Activated naive CD8-positive, alpha-beta T cell (primary cell): ENCODE measurements around the gene DDX5.
"Not testable (repeated sequence)": the region's sequence is repeated elsewhere in the genome, so short reads cannot be mapped to it uniquely, and the experiment has no call there.

Experiments
- H3K27ac Mint-ChIP-seq: one replicate; pipeline ENCODE4 v1.8.0; 2021; ENCODE audit warnings: mixed read lengths
- H3K27me3 Mint-ChIP-seq: one replicate; pipeline ENCODE4 v1.8.0; 2021; ENCODE audit warnings: mixed read lengths
- H3K36me3 Mint-ChIP-seq: one replicate; pipeline ENCODE4 v1.8.0; 2021; ENCODE audit warnings: mixed read lengths
- H3K4me1 Mint-ChIP-seq: one replicate; pipeline ENCODE4 v1.8.0; 2021; ENCODE audit warnings: low read depth, mixed read lengths
- H3K4me3 Mint-ChIP-seq: one replicate; pipeline ENCODE4 v1.8.0; 2021; ENCODE audit warnings: mild to moderate bottlenecking, mixed read lengths
- H3K9me3 Mint-ChIP-seq: one replicate; pipeline ENCODE4 v1.8.0; 2021; ENCODE audit warnings: low read depth, mixed read lengths

The DDX5 gene

DNA sequence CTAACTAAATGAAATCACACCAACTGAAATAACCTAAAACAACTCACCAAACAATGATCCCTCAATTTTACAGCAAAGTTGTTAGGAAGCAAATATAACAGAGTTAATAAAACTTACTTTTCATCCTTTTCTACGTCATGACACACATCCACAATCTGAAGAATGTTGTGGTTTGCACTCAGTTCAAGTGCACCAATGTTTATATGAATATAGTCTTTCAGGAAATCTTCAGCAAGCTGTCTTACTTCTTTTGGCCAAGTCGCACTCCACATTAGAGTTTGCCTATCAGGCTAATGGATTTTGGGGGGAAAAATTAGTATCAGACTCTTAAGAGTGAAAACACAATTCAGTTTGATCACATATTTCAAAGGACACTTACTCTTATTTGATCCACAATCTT lies 3.3 kb downstream of the DDX5 start:
- Mint-ChIP-seq H3K36me3 (peaks cover 37% of the 10 kb centered on the region), H3K4me1 (peaks cover 72% of the 10 kb centered on the region), H3K27me3 (no peaks in the 10 kb centered on the region), H3K27ac (peak overlapping the region; percentile 92), H3K9me3 (no peaks in the 10 kb centered on the region), H3K4me3 (peak overlapping the region; percentile 100)

DNA sequence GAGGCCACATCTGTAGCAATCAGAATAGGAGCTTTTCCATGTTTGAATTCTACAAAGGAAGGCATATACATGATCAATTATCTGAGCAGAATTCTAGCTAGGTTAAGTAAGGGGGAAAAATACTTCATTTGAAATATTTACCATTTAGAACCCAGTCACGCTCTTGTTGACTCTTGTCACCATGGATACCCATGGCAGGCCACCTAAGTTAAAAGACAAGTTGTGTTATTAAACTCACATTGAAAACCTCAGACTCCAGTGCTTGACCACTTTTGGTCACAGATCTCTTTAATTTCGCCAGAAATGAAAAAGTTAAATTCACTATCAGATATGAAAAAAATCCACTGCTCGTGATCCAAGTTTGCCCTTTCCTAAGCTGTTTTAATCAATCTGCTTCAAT lies 4.1 kb downstream of the DDX5 start:
- peak overlapping the region; percentile 100 for H3K4me3 Mint-ChIP-seq
- peaks cover 74% of the 10 kb centered on the region for H3K4me1 Mint-ChIP-seq
- peaks cover 36% of the 10 kb centered on the region for H3K36me3 Mint-ChIP-seq
- peak overlapping the region; percentile 92 for H3K27ac Mint-ChIP-seq
- H3K9me3 Mint-ChIP-seq = no peaks in the 10 kb centered on the region
- no peaks in the 10 kb centered on the region for H3K27me3 Mint-ChIP-seq

DNA sequence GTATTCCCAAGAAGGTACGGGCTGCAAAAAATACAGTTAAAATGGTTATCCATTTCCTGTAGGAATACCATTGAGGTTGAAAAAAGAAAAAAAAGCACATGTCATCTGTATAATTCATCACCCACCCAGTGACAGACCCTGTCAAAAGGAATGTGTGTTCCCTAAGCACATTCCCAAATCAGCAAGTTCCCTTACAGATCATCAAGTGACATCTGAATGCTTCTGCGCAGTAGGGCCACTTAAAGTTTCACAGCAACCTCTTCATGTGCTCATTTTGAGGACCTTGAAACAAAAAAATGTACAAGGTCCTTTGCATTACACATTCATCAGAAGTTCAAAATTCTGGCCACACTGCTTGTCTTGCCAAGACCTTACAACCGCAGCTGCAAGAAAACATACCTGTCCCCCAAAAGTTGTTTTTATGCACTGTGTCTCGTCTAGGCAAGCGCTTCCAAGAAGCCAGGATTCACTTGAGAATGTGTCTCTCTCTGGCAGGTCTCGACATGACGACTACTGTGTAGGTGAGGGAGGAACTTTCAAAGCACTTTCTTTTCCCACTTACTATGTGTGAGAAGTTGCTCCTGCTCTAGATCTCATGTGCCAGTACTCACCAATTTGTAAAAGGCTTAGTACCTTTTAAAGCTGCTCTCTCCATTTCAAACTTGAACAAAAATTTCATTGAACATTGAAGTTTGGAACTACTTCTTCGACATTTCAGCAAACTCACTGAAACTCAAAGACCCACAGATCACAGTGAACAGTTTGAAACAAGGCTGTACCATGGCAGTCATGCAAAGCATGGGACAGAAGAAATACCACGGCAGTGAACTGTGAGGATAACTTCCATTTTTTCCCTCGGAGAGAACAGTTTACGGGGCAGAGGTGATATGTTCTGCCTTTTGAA lies 5.0 kb downstream of the DDX5 start:
- Mint-ChIP-seq H3K36me3 (peaks cover 36% of the 10 kb centered on the region), H3K27ac (peak overlapping the region; percentile 92), H3K4me1 (peaks cover 77% of the 10 kb centered on the region), H3K9me3 (no peaks in the 10 kb centered on the region), H3K27me3 (no peaks in the 10 kb centered on the region), H3K4me3 (peak overlapping the region; percentile 100)

DNA sequence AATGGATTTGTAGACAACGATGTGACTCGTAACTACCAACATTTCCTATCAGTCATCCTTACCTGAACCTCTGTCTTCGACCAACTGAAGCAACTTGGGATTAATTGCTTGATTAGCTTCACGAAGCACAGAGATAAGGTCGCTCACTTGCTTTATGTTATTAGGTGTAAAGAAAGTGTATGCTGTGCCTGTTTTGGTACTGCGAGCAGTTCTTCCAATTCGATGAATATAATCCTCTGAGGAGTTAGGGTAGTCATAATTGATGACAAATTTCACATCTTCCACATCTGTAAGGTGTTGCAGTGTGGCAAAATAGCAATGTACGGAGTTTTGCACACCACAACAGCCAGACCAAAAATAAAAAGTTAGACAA lies 5.6 kb downstream of the DDX5 start:
- Mint-ChIP-seq H3K4me3 (peak overlapping the region; percentile 66), H3K36me3 (peaks cover 34% of the 10 kb centered on the region), H3K9me3 (no peaks in the 10 kb centered on the region), H3K27me3 (no peaks in the 10 kb centered on the region), H3K27ac (peak overlapping the region; percentile 92), H3K4me1 (peaks cover 79% of the 10 kb centered on the region)

DNA sequence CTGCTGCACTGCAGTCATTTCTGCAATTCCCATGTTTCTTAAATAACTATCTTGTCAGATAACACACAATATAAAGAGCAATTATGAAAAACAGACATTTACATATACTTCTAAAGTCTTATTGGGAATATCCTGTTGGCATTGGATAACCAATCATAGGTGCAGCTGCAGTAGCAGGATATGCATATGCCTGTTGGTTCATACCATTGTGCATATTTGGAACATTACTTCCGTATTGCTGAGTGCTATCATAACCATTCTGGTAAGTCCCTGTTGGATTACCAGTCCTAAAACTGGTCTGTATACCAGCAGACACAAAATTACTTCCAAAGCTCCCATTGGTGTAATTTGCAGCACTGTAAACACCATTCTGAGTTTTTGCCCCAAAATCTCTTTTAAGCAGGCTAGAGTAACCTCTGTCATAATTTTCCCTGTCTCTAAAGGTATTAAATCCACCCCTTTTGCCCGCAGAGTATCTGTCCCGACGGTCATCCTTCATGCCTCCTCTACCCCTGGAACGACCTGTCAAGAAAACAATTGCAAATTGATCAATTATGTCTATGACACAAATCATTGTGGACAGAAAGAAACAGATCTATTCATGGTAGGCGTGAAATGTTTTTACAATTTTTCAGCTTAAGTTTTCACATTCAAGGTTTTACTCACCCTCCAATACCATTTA lies 6.1 kb downstream of the DDX5 start:
- peaks cover 83% of the 10 kb centered on the region for H3K4me1 Mint-ChIP-seq
- H3K27ac Mint-ChIP-seq = peak overlapping the region; percentile 92
- peak overlapping the region; percentile 66 for H3K4me3 Mint-ChIP-seq
- H3K9me3 Mint-ChIP-seq = no peaks in the 10 kb centered on the region
- H3K27me3 Mint-ChIP-seq = no peaks in the 10 kb centered on the region
- peaks cover 32% of the 10 kb centered on the region for H3K36me3 Mint-ChIP-seq

DNA sequence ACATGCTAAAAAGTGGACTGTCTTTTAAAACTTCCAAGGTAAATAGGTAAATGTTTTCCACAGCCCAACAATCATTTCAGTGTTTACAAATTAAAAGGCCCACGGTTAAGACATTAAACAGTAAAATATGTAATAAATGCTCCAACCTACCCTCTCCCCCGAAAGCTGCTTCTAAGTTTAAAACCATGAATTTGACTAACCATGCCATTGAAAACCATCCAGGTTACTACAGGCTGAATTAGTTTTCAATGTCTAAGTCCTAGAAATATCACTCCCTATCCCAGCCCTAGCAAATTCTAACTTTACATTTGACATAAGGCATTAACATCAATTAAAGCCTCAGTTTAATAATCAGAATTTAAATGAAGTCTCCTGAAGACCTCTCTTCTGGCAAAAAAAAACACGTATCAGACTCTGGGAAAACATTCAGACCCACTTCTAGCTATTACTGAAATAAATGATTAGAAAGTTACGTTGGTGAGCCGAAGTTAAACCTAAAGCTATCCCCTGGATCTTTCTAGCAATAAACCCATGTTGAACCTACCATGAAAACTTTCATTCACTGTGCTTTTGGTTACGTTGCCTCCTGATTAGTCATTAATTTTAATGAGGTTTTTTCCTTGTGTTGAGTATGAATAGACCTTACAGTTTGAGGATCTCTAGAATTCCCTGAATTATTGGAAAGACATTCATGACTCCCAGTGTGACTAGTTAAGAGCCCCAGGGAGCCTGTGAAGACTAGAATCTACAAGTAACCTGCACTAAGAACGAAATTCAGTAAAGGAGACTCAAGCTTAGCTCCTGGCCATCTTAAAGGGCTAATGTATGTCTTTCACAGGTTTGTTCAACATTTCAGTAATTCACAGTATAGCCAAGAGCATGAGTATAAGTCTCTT lies 7.5 kb downstream of the DDX5 start:
- H3K27me3 Mint-ChIP-seq = no peaks in the 10 kb centered on the region

DNA sequence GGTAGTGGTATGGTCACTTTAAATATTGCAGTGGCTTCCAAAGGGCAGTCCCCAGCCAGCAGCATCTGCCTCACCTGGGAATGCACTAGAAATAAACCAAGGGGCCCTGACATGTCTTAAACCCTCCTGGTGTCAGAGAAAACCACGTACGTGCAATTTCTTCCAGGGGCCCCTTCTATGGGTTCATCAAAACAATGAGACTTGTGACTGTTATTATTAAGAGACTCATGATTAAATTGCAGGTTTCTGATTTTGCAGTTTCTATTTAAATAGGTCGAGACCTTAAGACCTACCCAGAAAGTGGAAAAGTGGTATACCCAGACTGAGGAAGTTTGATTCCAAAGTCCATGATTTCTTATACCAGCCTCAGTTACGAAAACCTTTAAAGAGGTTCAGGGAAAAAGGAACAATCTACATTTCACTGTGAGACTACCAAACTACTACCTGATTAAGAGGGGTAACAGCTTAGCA lies 8.5 kb downstream of the DDX5 start:
- H3K4me1 Mint-ChIP-seq = peaks cover 80% of the 10 kb centered on the region
- peaks cover 24% of the 10 kb centered on the region for H3K36me3 Mint-ChIP-seq
- no peaks in the 10 kb centered on the region for H3K27me3 Mint-ChIP-seq
- H3K27ac Mint-ChIP-seq = peak overlapping the region; percentile 98
- peak overlapping the region; percentile 99 for H3K4me3 Mint-ChIP-seq
- no peaks in the 10 kb centered on the region for H3K9me3 Mint-ChIP-seq

More for the DNA sequence above, 7.5 kb downstream of the DDX5 start:
- Mint-ChIP-seq H3K4me3 (peak overlapping the region; percentile 99), H3K27ac (peak overlapping the region; percentile 98), H3K9me3 (no peaks in the 10 kb centered on the region), H3K36me3 (peaks cover 27% of the 10 kb centered on the region), H3K4me1 (peaks cover 84% of the 10 kb centered on the region)

DNA sequence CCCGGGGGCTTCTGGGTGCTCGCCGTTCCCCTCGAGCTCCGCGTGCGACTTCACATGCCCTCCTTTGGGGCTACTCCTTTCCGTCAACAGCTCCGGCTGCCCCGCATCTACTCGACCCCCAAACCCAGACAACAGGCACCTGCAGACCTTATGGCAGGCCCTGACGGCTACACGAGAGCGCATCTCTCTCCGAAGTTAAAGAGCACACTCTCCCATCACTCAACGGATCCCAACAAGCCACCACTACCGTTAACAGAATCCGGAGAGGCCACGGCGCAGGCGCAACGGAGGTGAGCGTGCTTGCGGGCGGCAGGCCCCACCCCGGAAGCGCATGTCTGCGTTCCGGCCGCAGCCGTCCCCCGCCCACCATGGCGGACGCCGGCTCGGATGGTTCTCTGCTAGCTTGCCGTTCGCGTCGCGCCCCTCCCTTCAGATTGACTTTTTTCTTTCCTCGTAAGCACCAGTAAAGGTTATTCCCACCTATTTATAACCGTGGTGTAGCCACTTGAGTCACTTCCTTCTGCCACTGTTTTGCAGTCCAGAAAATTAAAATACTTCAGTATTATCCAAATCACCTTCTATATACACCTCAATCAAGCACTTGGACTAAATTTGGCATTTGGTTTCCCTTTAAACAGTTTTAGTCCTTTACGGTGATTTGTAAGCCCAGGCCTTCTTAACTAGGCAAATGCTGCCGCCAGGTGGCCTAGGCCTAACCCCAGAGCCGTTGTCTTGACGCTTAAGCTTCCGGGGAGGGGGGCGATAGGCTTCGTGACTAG lies 9.1 kb downstream of the DDX5 start, which contains the start of gene POLG2:
Gene POLG2 (minus strand): TSS at position 269 of the 779 bp plus-strand sequence. CDS start 86 bp downstream, at position 183.
- Mint-ChIP-seq H3K9me3 (no peaks in the 10 kb centered on the region), H3K36me3 (peaks cover 22% of the 10 kb centered on the region), H3K4me1 (peaks cover 78% of the 10 kb centered on the region), H3K27ac (peak within 1 kb of the TSS; percentile 98), H3K27me3 (no peaks in the 10 kb centered on the region), H3K4me3 (peak within 1 kb of the TSS; percentile 99)

DNA sequence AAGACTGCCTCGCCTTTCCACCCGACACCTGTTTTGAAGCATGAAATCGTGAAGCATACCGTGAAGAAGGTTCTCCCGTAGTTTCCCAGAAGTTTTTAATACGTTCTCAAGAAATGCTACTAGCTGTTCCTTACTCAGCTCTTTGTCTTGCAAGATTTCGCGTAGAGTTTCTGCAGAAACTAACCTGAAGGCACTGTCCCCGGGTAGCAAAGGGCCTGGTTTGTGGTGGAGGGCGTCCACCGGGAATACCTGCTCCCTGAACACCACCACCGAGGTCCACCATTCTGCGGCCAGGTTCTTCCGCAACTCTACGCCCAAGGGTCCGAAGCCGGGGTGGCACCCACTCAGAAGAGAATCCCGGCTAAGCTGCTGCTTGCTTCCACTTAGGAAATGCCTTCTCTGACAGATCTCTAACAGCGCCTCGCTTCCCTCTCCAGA lies 9.7 kb downstream of the DDX5 start:
- H3K36me3 Mint-ChIP-seq = peaks cover 19% of the 10 kb centered on the region
- H3K27me3 Mint-ChIP-seq = no peaks in the 10 kb centered on the region
- H3K9me3 Mint-ChIP-seq = no peaks in the 10 kb centered on the region
- peak overlapping the region; percentile 99 for H3K4me3 Mint-ChIP-seq
- H3K27ac Mint-ChIP-seq = peak overlapping the region; percentile 98
- H3K4me1 Mint-ChIP-seq = peaks cover 73% of the 10 kb centered on the region

DNA sequence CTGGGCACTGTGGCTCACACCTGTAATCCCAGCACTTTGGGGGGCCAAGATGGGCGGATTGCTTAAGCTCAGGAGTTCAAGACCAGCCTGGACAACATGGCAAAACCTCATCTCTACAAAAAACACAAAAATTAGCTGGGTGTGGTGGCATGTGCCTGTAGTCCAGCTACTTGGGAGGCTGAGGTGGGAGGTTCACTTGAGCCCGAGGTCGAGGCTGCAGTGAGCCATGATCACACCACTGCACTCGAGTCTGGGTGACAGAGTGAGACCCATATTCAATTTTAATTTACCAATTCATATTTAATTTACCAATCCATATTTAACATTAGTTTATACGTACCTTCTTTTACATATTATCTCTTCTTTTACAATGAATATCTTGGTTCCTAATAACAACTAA lies 10.8 kb downstream of the DDX5 start:
- H3K27me3 Mint-ChIP-seq, H3K9me3 Mint-ChIP-seq, H3K27ac Mint-ChIP-seq: not testable (repeated sequence)
- H3K36me3 Mint-ChIP-seq = peaks cover 22% of the 10 kb centered on the region
- peaks cover 62% of the 10 kb centered on the region for H3K4me1 Mint-ChIP-seq
- peak overlapping the region; percentile 99 for H3K4me3 Mint-ChIP-seq

DNA sequence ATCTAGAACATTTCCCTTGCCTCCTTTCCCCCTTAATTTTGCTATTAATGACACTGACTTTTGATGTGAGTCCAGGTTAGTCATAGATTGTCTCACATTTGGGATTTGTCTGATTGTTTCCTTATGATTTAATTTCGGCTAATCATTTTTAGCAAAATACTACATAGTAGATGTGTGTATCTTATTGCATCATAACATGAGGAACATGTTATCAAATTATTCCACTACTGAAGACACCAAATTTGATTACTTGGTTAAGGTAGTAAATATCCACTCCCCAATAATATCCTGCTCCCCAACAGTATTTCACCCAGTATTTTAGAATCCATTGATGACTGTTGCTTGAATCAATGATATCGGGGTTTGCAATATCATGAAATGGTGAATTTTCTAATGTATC lies 12.0 kb downstream of the DDX5 start:
- peaks cover 52% of the 10 kb centered on the region for H3K4me1 Mint-ChIP-seq
- H3K27me3 Mint-ChIP-seq = no peaks in the 10 kb centered on the region
- H3K9me3 Mint-ChIP-seq = no peaks in the 10 kb centered on the region
- H3K36me3 Mint-ChIP-seq = peaks cover 19% of the 10 kb centered on the region
- peak overlapping the region; percentile 99 for H3K4me3 Mint-ChIP-seq
- H3K27ac Mint-ChIP-seq = no peak overlapping the region

DNA sequence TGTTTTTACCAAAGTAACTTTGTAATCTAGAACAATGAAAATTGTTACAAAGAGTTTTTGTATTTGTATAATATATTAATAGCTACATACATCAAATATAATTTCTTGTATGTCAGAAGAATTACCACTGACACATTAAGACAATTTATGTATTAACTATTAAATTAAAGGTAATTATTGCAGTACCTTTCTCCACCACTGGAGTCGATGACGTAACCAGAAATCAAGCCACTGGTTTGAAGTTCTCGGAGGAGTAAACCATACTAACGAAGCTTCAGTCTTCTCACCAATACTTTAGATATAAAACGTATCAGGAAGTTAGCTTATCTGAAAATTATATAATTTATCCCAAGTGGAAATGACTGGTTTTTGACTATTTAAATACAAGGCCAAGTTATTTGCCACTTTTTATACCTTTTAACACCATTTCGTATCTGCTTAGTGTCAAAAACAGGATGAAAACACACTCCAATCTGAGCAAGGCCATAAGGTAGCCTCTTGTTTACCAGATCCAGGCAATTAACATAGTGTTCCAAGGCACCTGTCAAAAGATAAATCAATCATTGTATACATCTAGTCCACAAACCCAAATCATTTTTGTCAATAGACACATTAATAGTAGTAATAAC lies 13.5 kb downstream of the DDX5 start:
- Mint-ChIP-seq H3K27me3 (no peaks in the 10 kb centered on the region), H3K9me3 (no peaks in the 10 kb centered on the region), H3K4me1 (peaks cover 38% of the 10 kb centered on the region), H3K4me3 (peak overlapping the region; percentile 50), H3K27ac (peak overlapping the region; percentile 46), H3K36me3 (peaks cover 18% of the 10 kb centered on the region)

DNA sequence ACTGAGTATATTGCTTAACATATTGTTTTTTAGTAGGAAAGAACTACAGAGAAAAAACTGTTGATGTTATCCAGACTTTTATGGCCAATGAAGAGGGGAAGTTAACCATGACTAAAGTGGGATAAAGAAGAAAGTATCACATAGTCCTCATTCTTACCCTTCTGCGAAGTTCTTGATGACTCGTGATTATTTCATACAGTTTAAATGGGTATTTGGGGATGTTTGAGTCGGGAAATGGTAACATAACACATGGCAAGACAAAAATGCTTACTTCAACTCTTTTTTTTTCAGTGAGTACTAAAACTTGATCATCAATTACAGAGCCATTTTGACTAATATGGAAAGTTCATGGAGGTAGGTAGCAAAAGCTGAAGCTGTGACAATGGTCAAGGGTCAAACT lies 14.1 kb downstream of the DDX5 start:
- Mint-ChIP-seq H3K36me3 (peaks cover 18% of the 10 kb centered on the region), H3K4me3 (no peak overlapping the region), H3K4me1 (peaks cover 33% of the 10 kb centered on the region), H3K9me3 (no peaks in the 10 kb centered on the region), H3K27me3 (no peaks in the 10 kb centered on the region), H3K27ac (peak overlapping the region; percentile 34)
